H9 (cell line): ENCODE results near the gene PIP5K1A. TPM values are rescaled to one million over a fixed set of nuclear protein-coding genes. Genes with fewer than 3 reads are reported as not detected.

Experiments
- DNase-seq: peaks from one replicate; pipeline ENCODE4 v3.0.0-alpha.2; 2017
- H2AFZ ChIP-seq: one replicate; pipeline ENCODE4 v1.6.1; 2013; ENCODE audit warnings: mild to moderate bottlenecking, low read length, control low read depth, moderate library complexity
- H2AK5ac ChIP-seq: 2 replicates; pipeline ENCODE4 v1.6.1; 2013; ENCODE audit warnings: low read length, control low read depth, mixed read lengths; ENCODE audit not compliant: insufficient read length
- H2BK120ac ChIP-seq: one replicate; pipeline ENCODE4 v1.6.1; 2013; ENCODE audit warnings: low read depth, mild to moderate bottlenecking, low read length, control low read depth, inconsistent platforms; ENCODE audit not compliant: poor library complexity, severe bottlenecking
- H2BK12ac ChIP-seq: 2 replicates; pipeline ENCODE4 v1.6.1; 2013; ENCODE audit warnings: low read length, control low read depth, mixed read lengths, low read depth; ENCODE audit not compliant: insufficient read length
- H2BK15ac ChIP-seq: 2 replicates; pipeline ENCODE4 v1.6.1; 2013; ENCODE audit warnings: low read depth, low read length, control low read depth
- H2BK20ac ChIP-seq: one replicate; pipeline ENCODE4 v1.6.1; 2013; ENCODE audit warnings: low read depth, mild to moderate bottlenecking, low read length, control low read depth, inconsistent platforms; ENCODE audit not compliant: poor library complexity, severe bottlenecking
- H2BK5ac ChIP-seq: 2 replicates; pipeline ENCODE4 v1.6.1; 2013; ENCODE audit warnings: low read length, control low read depth, mixed read lengths; ENCODE audit not compliant: insufficient read length
- H3K14ac ChIP-seq: 2 replicates; pipeline ENCODE4 v1.6.1; 2013; ENCODE audit warnings: low read length, control low read depth; ENCODE audit not compliant: insufficient read depth
- H3K18ac ChIP-seq: 2 replicates; pipeline ENCODE4 v1.6.1; 2013; ENCODE audit warnings: low read depth, mild to moderate bottlenecking, mixed read lengths, low read length, control low read depth; ENCODE audit not compliant: insufficient read length
- H3K23ac ChIP-seq: 2 replicates; pipeline ENCODE4 v1.6.1; 2013; ENCODE audit warnings: low read length, control low read depth, mixed read lengths, low read depth; ENCODE audit not compliant: insufficient read length
- H3K23me2 ChIP-seq: 2 replicates; pipeline ENCODE4 v1.6.1; 2013; ENCODE audit warnings: low read depth, mild to moderate bottlenecking, mixed read lengths, low read length, control low read depth; ENCODE audit not compliant: insufficient read length, poor library complexity, severe bottlenecking
- H3K27ac ChIP-seq: 2 replicates; pipeline ENCODE4 v1.5.1; 2013; ENCODE audit warnings: low read length, control low read depth, mixed read lengths, low read depth; ENCODE audit not compliant: insufficient read length
- H3K27me3 ChIP-seq: 2 replicates; pipeline ENCODE4 v1.6.1; 2013; ENCODE audit warnings: low read length, control low read depth, inconsistent platforms; ENCODE audit not compliant: insufficient read depth
- H3K4ac ChIP-seq: 2 replicates; pipeline ENCODE4 v1.6.1; 2013; ENCODE audit warnings: low read depth, mild to moderate bottlenecking, control low read depth, inconsistent platforms, low read length, moderate library complexity
- H3K4me1 ChIP-seq: 2 replicates; pipeline ENCODE4 v1.6.1; 2013; ENCODE audit warnings: low read length, control low read depth, inconsistent platforms; ENCODE audit not compliant: insufficient read depth
- H3K4me2 ChIP-seq: 2 replicates; pipeline ENCODE4 v1.6.1; 2013; ENCODE audit warnings: low read length, control low read depth, mixed read lengths; ENCODE audit not compliant: insufficient read length, insufficient read depth
- H3K56ac ChIP-seq: 2 replicates; pipeline ENCODE4 v1.6.1; 2013; ENCODE audit warnings: low read depth, mild to moderate bottlenecking, mixed read lengths, low read length, control low read depth; ENCODE audit not compliant: insufficient read length
- H3K79me1 ChIP-seq: 2 replicates; pipeline ENCODE4 v1.6.1; 2013; ENCODE audit warnings: low read depth, mild to moderate bottlenecking, moderate library complexity, low read length, control low read depth, inconsistent platforms; ENCODE audit not compliant: insufficient read depth, poor library complexity, severe bottlenecking
- H3K79me2 ChIP-seq: 2 replicates; pipeline ENCODE4 v1.6.1; 2013; ENCODE audit warnings: low read length, control low read depth, inconsistent platforms; ENCODE audit not compliant: insufficient read depth
- H3K9ac ChIP-seq: 2 replicates; pipeline ENCODE4 v1.6.1; 2013; ENCODE audit warnings: low read length, control low read depth, mixed read lengths; ENCODE audit not compliant: insufficient read length; ENCODE audit errors: extremely low read depth
- H3K9me3 ChIP-seq: one replicate; pipeline ENCODE4 v1.6.1; 2013; ENCODE audit warnings: low read depth, low read length, inconsistent platforms; ENCODE audit not compliant: control insufficient read depth
- H3T11ph ChIP-seq: one replicate; pipeline ENCODE4 v1.6.1; 2013; ENCODE audit warnings: mild to moderate bottlenecking, low read length, control low read depth, inconsistent platforms
- H4K20me1 ChIP-seq: one replicate; pipeline ENCODE4 v1.6.1; 2013; ENCODE audit not compliant: control insufficient read depth, insufficient read length, insufficient read depth
- H4K5ac ChIP-seq: 2 replicates; pipeline ENCODE4 v1.6.1; 2013; ENCODE audit warnings: low read depth, mild to moderate bottlenecking, mixed read lengths, low read length, control low read depth; ENCODE audit not compliant: insufficient read length
- H4K8ac ChIP-seq: replicated peaks from 2 replicates; pipeline ENCODE4 v1.6.1; 2013; ENCODE audit warnings: low read length, control low read depth, mixed read lengths, low read depth; ENCODE audit not compliant: insufficient read length
- H4K91ac ChIP-seq: 2 replicates; pipeline ENCODE4 v1.6.1; 2013; ENCODE audit warnings: low read depth, mild to moderate bottlenecking, moderate library complexity, mixed read lengths, low read length, control low read depth; ENCODE audit not compliant: insufficient read length
- H3K27ac Mint-ChIP-seq, 3 experiments: 2 replicates in 2 of 3; 3 replicates in 1 of 3; pipeline ENCODE4 v1.8.0; 2020 to 2021; ENCODE audit warnings: mixed read lengths in 3 of 3, mild to moderate bottlenecking in 1 of 3, moderate library complexity in 1 of 3
- H3K27me3 Mint-ChIP-seq: 2 replicates; pipeline ENCODE4 v1.8.0; 2021; ENCODE audit warnings: low read depth, mild to moderate bottlenecking, moderate library complexity, mixed read lengths
- H3K36me3 Mint-ChIP-seq, 3 experiments: 2 replicates in 2 of 3; 3 replicates in 1 of 3; pipeline ENCODE4 v1.8.0; 2020 to 2021; ENCODE audit warnings: low read depth in 3 of 3, mixed read lengths in 3 of 3; ENCODE audit not compliant: insufficient read depth in 1 of 3
- H3K4me1 Mint-ChIP-seq, 2 experiments: 2 replicates each; pipeline ENCODE4 v1.8.0; 2020; ENCODE audit warnings: mixed read lengths in 2 of 2
- H3K4me3 Mint-ChIP-seq, 2 experiments: 2 replicates in 1 of 2; 3 replicates in 1 of 2; pipeline ENCODE4 v1.8.0; 2020 to 2021; ENCODE audit warnings: mild to moderate bottlenecking in 2 of 2, mixed read lengths in 2 of 2, moderate library complexity in 1 of 2
- H3K9me3 Mint-ChIP-seq, 2 experiments: 2 replicates in 1 of 2; 3 replicates in 1 of 2; pipeline ENCODE4 v1.8.0; 2020; ENCODE audit warnings: mild to moderate bottlenecking in 2 of 2, mixed read lengths in 2 of 2, moderate library complexity in 1 of 2
- WGBS: extraction: QIAGEN DNeasy Blood & Tissue Kit; methylation state at CpG from one replicate; pipeline ENCODE4 v1.1.7; 2013; ENCODE audit warnings: missing lambda C conversion rate, low lambda C conversion rate, mixed read lengths; ENCODE audit not compliant: insufficient read length; ENCODE audit errors: extremely low coverage; 5-methylcytosine and 5-hydroxymethylcytosine counted together
- total RNA-seq: library from RNA; stranded (reverse); gene quantifications from 2 replicates; pipeline ENCODE4 v1.2.1, GENCODE V29; 2021
- TF ChIP-seq, protein P1 (sequence below): fragments of 200-600 bp; sonication (generic); conservative IDR thresholded peaks from 3 replicates; pipeline ENCODE4 v1.8.0; 2021; ENCODE audit warnings: antibody characterized with exemption, mild to moderate bottlenecking

Gene PIP5K1A
- total RNA-seq, 1 experiment from 2014 or later = 94.6 TPM

DNA sequence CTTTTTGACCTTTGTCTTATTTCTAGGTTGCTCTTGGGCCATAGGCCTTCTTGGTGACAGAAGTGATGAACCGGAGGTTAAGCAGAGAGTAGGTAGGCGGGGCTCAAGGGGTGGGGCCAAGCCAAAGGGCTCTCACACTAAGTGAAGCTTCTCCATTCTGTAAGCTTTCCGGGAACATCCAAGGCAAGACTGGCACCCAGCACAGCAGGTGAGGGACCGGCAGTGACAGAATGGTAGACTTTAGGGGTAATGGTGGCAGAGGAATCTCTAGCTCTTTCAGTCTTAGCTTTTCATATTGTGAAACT, 41.9 kb upstream of the PIP5K1A start, which contains the start of gene TNFAIP8L2:
Gene TNFAIP8L2 (plus strand): TSS at position 135 of the 305 bp plus-strand sequence. CDS start 2,049 bp downstream, outside the sequence.
- no peaks in the 10 kb centered on the region for H3K27me3 Mint-ChIP-seq
- Histone ChIP-seq H3K9me3 (no peaks in the 10 kb centered on the region), H2AK5ac (no peak within 1 kb of the TSS), H2BK20ac (no peak within 1 kb of the TSS), H3K27me3 (no peaks in the 10 kb centered on the region), H4K8ac (no peak within 1 kb of the TSS), H2BK15ac (no peak within 1 kb of the TSS), H3K14ac (no peak within 1 kb of the TSS), H3K4me1 (no peaks in the 10 kb centered on the region), H3K18ac (no peak within 1 kb of the TSS), H3K27ac (no peak within 1 kb of the TSS), H3K4me2 (no peak within 1 kb of the TSS), H3K23me2 (no peaks in the 10 kb centered on the region), H4K20me1 (no peaks in the 10 kb centered on the region), H3T11ph (no peak within 1 kb of the TSS), H3K79me1 (no peaks in the 10 kb centered on the region), H3K23ac (no peak within 1 kb of the TSS), H4K5ac (no peak within 1 kb of the TSS), H3K4ac (no peak within 1 kb of the TSS), H2BK5ac (no peak within 1 kb of the TSS), H2AFZ (no peak within 1 kb of the TSS), H3K9ac (no peak within 1 kb of the TSS), H3K79me2 (no peaks in the 10 kb centered on the region), H2BK12ac (no peak within 1 kb of the TSS), H4K91ac (no peak within 1 kb of the TSS), H2BK120ac (no peak within 1 kb of the TSS), H3K56ac (no peak within 1 kb of the TSS)
- H3K4me1 Mint-ChIP-seq = peaks cover 9 to 10% of the 10 kb centered on the region in 2 experiments; a peak in 3 of 4 replicates
- TF ChIP-seq, protein P1, sequence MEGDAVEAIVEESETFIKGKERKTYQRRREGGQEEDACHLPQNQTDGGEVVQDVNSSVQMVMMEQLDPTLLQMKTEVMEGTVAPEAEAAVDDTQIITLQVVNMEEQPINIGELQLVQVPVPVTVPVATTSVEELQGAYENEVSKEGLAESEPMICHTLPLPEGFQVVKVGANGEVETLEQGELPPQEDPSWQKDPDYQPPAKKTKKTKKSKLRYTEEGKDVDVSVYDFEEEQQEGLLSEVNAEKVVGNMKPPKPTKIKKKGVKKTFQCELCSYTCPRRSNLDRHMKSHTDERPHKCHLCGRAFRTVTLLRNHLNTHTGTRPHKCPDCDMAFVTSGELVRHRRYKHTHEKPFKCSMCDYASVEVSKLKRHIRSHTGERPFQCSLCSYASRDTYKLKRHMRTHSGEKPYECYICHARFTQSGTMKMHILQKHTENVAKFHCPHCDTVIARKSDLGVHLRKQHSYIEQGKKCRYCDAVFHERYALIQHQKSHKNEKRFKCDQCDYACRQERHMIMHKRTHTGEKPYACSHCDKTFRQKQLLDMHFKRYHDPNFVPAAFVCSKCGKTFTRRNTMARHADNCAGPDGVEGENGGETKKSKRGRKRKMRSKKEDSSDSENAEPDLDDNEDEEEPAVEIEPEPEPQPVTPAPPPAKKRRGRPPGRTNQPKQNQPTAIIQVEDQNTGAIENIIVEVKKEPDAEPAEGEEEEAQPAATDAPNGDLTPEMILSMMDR = no peak
- peak within 1 kb of the TSS in 1 of 3 experiments; percentile 4; a peak in 1 of 7 replicates for H3K27ac Mint-ChIP-seq
- peak; percentile 54 for DNase-seq
- no CpG with 5 or more reads among the region's 4 CpGs for WGBS
- peaks cover 1 to 24% (median 16%) of the 10 kb centered on the region in 3 experiments; a peak in 6 of 7 replicates for H3K36me3 Mint-ChIP-seq
- H3K4me3 Mint-ChIP-seq = no peak within 1 kb of the TSS
- no peaks in the 10 kb centered on the region; a peak in 1 of 5 replicates for H3K9me3 Mint-ChIP-seq
